HFFc6 (cell line): ENCODE measurements around the gene PEPD. TPM values are rescaled to one million over a fixed set of nuclear protein-coding genes. Genes with fewer than 3 reads are reported as not detected.
"Not testable (repeated sequence)": the region's sequence is repeated elsewhere in the genome, so short reads cannot be mapped to it uniquely, and the experiment has no call there.

Source experiments
- DNase-seq: peaks from one replicate; pipeline ENCODE4 v3.0.0-alpha.2; 2018
- H3K27ac Mint-ChIP-seq: 2 replicates; pipeline ENCODE4 v1.8.0; 2020; ENCODE audit warnings: mild to moderate bottlenecking, mixed read lengths
- H3K27me3 Mint-ChIP-seq: 2 replicates; pipeline ENCODE4 v1.8.0; 2021; ENCODE audit warnings: mild to moderate bottlenecking, moderate library complexity, mixed read lengths; ENCODE audit not compliant: insufficient read depth
- H3K36me3 Mint-ChIP-seq: 2 replicates; pipeline ENCODE4 v1.8.0; 2021; ENCODE audit warnings: low read depth, mixed read lengths
- H3K4me1 Mint-ChIP-seq: 2 replicates; pipeline ENCODE4 v1.8.0; 2020; ENCODE audit warnings: low read depth, mixed read lengths
- H3K4me3 Mint-ChIP-seq: 2 replicates; pipeline ENCODE4 v1.8.0; 2020; ENCODE audit warnings: mild to moderate bottlenecking, moderate library complexity, mixed read lengths
- H3K9me3 Mint-ChIP-seq: 2 replicates; pipeline ENCODE4 v1.8.0; 2020; ENCODE audit warnings: mild to moderate bottlenecking, mixed read lengths
- CTCF ChIP-seq: fragments of 200-600 bp; sonication (generic); IDR thresholded peaks from 2 replicates; pipeline ENCODE4 v1.5.0; 2021; ENCODE audit warnings: antibody characterized with exemption, mild to moderate bottlenecking
- total RNA-seq, 6 experiments: library from RNA; stranded (reverse); fragmentation: NEBNext Ultra II Directional; extraction: Animal tissue kit (Norgen Biotek cat#: 25700); gene quantifications; 2 replicates in 1 of 6; 3 replicates in 5 of 6; pipeline ENCODE4 v1.2.3, GENCODE V29; 2021

PEPD gene
- total RNA-seq, 6 experiments from 2014 or later = 57.0 to 76.9 (median 67.6) TPM

GRCh38 chr19:33556261-33556660 lies 34.7 kb upstream of the PEPD start:
- H3K9me3 Mint-ChIP-seq = peaks cover 11% of the 10 kb centered on the region
- no peak for DNase-seq
- no peak for TF ChIP-seq CTCF
- peaks cover 11% of the 10 kb centered on the region for H3K27me3 Mint-ChIP-seq
- H3K27ac Mint-ChIP-seq = no peak overlapping the region
- no peaks in the 10 kb centered on the region for H3K36me3 Mint-ChIP-seq
- no peaks in the 10 kb centered on the region for H3K4me1 Mint-ChIP-seq
- no peak overlapping the region for H3K4me3 Mint-ChIP-seq

- peaks cover 11% of the 10 kb centered on the region for H3K27me3 Mint-ChIP-seq
- peaks cover 11% of the 10 kb centered on the region for H3K9me3 Mint-ChIP-seq
- not testable (repeated sequence) for H3K4me1 Mint-ChIP-seq, H3K36me3 Mint-ChIP-seq, H3K27ac Mint-ChIP-seq, H3K4me3 Mint-ChIP-seq, DNase-seq
Observed at GRCh38 chr19:33555726-33556125, 34.1 kb upstream of the PEPD start.

GRCh38 chr19:33554821-33555220 lies 33.2 kb upstream of the PEPD start:
- Mint-ChIP-seq H3K27ac (no peak overlapping the region), H3K4me1 (no peaks in the 10 kb centered on the region), H3K36me3 (no peaks in the 10 kb centered on the region), H3K4me3 (no peak overlapping the region), H3K27me3 (peaks cover 14% of the 10 kb centered on the region), H3K9me3 (peaks cover 7% of the 10 kb centered on the region)
- no peak for DNase-seq
- no peak for TF ChIP-seq CTCF

DNA sequence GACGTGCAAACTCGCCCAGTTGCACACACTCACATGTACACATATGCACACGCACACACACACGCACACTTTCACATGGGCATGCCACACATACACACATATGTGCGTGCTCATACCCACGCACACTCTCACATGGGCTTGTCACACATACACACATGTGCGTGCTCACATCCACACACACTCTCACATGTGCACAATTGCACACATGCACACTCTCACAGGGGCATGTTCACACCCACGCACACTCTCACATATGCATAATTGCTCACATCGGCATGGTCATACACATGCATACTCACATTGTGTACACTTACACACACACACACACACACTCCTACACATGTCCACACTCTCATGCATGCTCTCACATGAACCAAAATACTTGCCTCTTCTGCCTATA lies 32.8 kb upstream of the PEPD start:
- peaks cover 14% of the 10 kb centered on the region for H3K27me3 Mint-ChIP-seq
- no peaks in the 10 kb centered on the region for H3K36me3 Mint-ChIP-seq
- H3K4me3 Mint-ChIP-seq = no peak overlapping the region
- H3K27ac Mint-ChIP-seq = no peak overlapping the region
- TF ChIP-seq CTCF = no peak
- no peak for DNase-seq
- peaks cover 6% of the 10 kb centered on the region for H3K9me3 Mint-ChIP-seq
- H3K4me1 Mint-ChIP-seq = no peaks in the 10 kb centered on the region

DNA sequence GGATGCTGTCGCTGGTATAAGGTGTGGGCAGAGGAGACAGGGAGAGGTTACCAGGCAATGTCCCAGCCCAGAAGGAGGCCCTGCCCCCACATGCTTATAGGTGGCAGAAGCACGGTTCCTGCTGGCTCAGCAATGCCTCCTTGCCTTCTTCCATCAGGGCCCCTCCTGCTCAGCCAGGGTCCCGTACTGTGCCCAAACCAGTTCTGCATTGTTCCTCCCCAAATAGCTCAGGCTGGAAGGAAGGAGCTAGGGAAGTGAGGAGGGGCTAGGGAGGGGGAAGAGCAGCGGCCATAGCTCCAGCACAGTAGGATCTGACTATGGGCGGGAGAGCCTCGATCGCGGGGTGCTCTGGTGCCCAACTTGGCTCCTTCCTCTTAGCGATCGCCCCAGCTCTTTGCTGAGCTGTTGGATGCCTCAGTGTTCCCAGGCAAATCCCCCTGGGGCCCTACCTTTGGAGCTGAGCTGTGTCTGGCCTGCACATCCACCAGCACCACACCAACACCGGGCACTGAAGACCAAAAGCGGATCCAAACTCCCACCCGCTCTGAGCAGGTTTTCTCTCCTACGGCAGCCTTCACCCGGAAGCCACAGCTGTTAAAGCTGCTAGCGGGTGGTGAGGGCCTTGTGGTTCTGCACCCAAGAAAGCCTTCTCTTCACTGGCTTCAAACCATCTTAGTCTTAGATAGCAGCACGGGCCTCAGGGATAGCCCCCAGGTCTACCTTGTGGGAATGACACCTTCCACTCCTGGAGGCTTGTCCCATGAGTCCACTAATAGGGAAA lies 32.1 kb upstream of the PEPD start:
- TF ChIP-seq CTCF = no peak
- H3K4me3 Mint-ChIP-seq = no peak overlapping the region
- no peak for DNase-seq
- no peaks in the 10 kb centered on the region for H3K36me3 Mint-ChIP-seq
- no peak overlapping the region for H3K27ac Mint-ChIP-seq
- H3K9me3 Mint-ChIP-seq = peaks cover 6% of the 10 kb centered on the region
- no peaks in the 10 kb centered on the region for H3K4me1 Mint-ChIP-seq
- peaks cover 13% of the 10 kb centered on the region for H3K27me3 Mint-ChIP-seq

- peaks cover 6% of the 10 kb centered on the region for H3K9me3 Mint-ChIP-seq
- H3K27ac Mint-ChIP-seq = no peak overlapping the region
- H3K36me3 Mint-ChIP-seq = no peaks in the 10 kb centered on the region
- no peak overlapping the region for H3K4me3 Mint-ChIP-seq
- no peak for DNase-seq
- H3K4me1 Mint-ChIP-seq = no peaks in the 10 kb centered on the region
- no peak for TF ChIP-seq CTCF
- peaks cover 14% of the 10 kb centered on the region for H3K27me3 Mint-ChIP-seq
Observed at GRCh38 chr19:33552928-33553279, 31.3 kb upstream of the PEPD start.
